Keratinocyte (primary cell): Measurements from ENCODE around the gene HRAS. TPM values are rescaled to one million over a fixed set of nuclear protein-coding genes. Genes with fewer than 3 reads are reported as not detected.

Experiments used
- DNase-seq: peaks from one replicate; pipeline ENCODE4 v3.0.0-alpha.2; 2011; ENCODE audit warnings: low read depth, missing footprints, low spot score
- FAIRE-seq: peaks from 2 replicates; lab custom pipeline; 2011; peaks lifted over from hg19 to GRCh38; lab: Jason Lieb, UNC
- H2AFZ ChIP-seq: 2 replicates; pipeline ENCODE4 v1.6.0; 2012; ENCODE audit warnings: low read length, control low read depth, inconsistent platforms; ENCODE audit not compliant: control insufficient read depth
- H3K27ac ChIP-seq: 2 replicates; pipeline ENCODE4 v1.5.1; 2011; ENCODE audit warnings: low read length; ENCODE audit not compliant: control insufficient read depth, insufficient read depth
- H3K27me3 ChIP-seq: 3 replicates; pipeline ENCODE4 v1.6.0; 2011; ENCODE audit warnings: low read length; ENCODE audit not compliant: control insufficient read depth, insufficient read depth; ENCODE audit errors: extremely low read depth
- H3K36me3 ChIP-seq, 2 experiments: 2 replicates in 1 of 2; 3 replicates in 1 of 2; pipeline ENCODE4 v1.5.1; 2011; ENCODE audit warnings: low read length in 2 of 2, mild to moderate bottlenecking in 1 of 2; ENCODE audit not compliant: control insufficient read depth in 2 of 2, insufficient read depth in 2 of 2; ENCODE audit errors: extremely low read depth in 1 of 2
- H3K4me1 ChIP-seq: 3 replicates; pipeline ENCODE4 v1.5.1; 2011; ENCODE audit warnings: low read length; ENCODE audit not compliant: control insufficient read depth, insufficient read depth; ENCODE audit errors: extremely low read depth
- H3K4me2 ChIP-seq: 3 replicates; pipeline ENCODE4 v1.6.0; 2011; ENCODE audit warnings: low read depth, low read length; ENCODE audit not compliant: control insufficient read depth, insufficient read depth; ENCODE audit errors: extremely low read depth
- H3K4me3 ChIP-seq, 3 experiments: fragments of 200-600 bp in 1 of 3; sonication (generic) in 1 of 3; 2 replicates in 2 of 3; 3 replicates in 1 of 3; pipeline ENCODE4 v1.5.1; 2011 to 2016; ENCODE audit warnings: low read length in 3 of 3, mild to moderate bottlenecking in 3 of 3, control low read depth in 2 of 3, inconsistent platforms in 1 of 3, low read depth in 1 of 3, mixed read lengths in 1 of 3, mixed run types in 1 of 3, moderate library complexity in 1 of 3; ENCODE audit not compliant: control insufficient read depth in 2 of 3, insufficient read depth in 2 of 3; ENCODE audit errors: extremely low read depth in 1 of 3
- H3K79me2 ChIP-seq: 2 replicates; pipeline ENCODE4 v1.6.0; 2012; ENCODE audit warnings: low read length; ENCODE audit not compliant: control insufficient read depth, insufficient read depth
- H3K9ac ChIP-seq: 3 replicates; pipeline ENCODE4 v1.6.0; 2011; ENCODE audit warnings: low read length; ENCODE audit not compliant: control insufficient read depth, insufficient read depth; ENCODE audit errors: extremely low read depth
- H3K9me1 ChIP-seq: 3 replicates; pipeline ENCODE4 v1.6.0; 2011; ENCODE audit warnings: low read length; ENCODE audit not compliant: control insufficient read depth, insufficient read depth; ENCODE audit errors: extremely low read depth
- H3K9me3 ChIP-seq: 2 replicates; pipeline ENCODE4 v1.5.1; 2012; ENCODE audit warnings: low read depth, low read length; ENCODE audit not compliant: control insufficient read depth
- H4K20me1 ChIP-seq: 3 replicates; pipeline ENCODE4 v1.6.0; 2011; ENCODE audit warnings: low read length; ENCODE audit not compliant: control insufficient read depth, insufficient read depth; ENCODE audit errors: extremely low read depth
- EZH2 ChIP-seq: IDR thresholded peaks from one replicate; pipeline ENCODE4 v1.6.1; 2012; ENCODE audit warnings: inconsistent platforms, mild to moderate bottlenecking, low read length, moderate library complexity
- dilution Hi-C: fragments of 300-500 bp; cut with MboI; formaldehyde crosslinking; loops from one replicate; pipeline ENCODE4 v1.7.0; 2020; ENCODE audit warnings: low sequenced_read_pairs; ENCODE audit not compliant: extremely low pct_ligation_motif_present
- polyA plus RNA-seq, 5 experiments: library from polyadenylated mRNA; depleted of rRNA in 3 of 5; stranded (reverse) in 3 of 5; stranded (forward) in 1 of 5; unstranded in 1 of 5; fragments of >200 nt; gene quantifications; 1 replicate in 1 of 5; 2 replicates in 3 of 5; 3 replicates in 1 of 5; pipeline versions ENCODE4 v1.2.1 to v1.2.3, GENCODE V29; 2011 to 2012; ENCODE audit warnings: missing spikeins in 2 of 5, low read depth in 1 of 5, low replicate concordance in 1 of 5
- TF ChIP-seq, protein P1 (sequence below), 3 experiments: IDR thresholded peaks in 1 of 3; conservative IDR thresholded peaks in 1 of 3; optimal IDR thresholded peaks in 1 of 3; 2 replicates in 2 of 3; 3 replicates in 1 of 3; pipeline versions ENCODE3 to v1.5.1; 2011; ENCODE audit warnings: low read length in 3 of 3, mild to moderate bottlenecking in 3 of 3, moderate library complexity in 2 of 3, control low read depth in 1 of 3, inconsistent platforms in 1 of 3; ENCODE audit not compliant: insufficient read depth in 2 of 3; ENCODE audit errors: extremely low read depth in 1 of 3

HRAS gene
- polyA plus RNA-seq, 1 donor (not counting 4 experiments of a cell fraction or from before 2014, with no cell fraction given) = 112 TPM

DNA sequence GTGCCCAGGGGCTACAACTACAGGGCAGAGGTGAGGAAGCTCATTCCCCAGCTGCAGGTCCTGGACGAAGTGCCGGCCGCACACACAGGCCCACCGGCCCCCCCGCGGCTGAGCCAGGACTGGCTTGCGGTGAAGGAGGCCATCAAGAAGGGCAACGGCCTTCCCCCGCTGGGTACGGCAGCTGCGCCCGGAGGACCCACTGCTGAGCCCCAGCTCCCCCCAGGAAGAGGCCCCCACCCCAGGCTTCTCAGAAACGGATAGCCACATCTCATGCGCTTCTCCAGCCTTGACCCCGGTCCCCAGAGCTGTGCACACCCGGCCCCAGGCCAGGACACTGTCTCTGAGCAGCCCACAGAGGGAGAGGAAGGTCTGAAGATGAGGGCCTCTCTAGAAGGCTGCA is 15.8 kb upstream of the HRAS start:
- TF ChIP-seq EZH2 = no peak
- Histone ChIP-seq H3K4me1 (no peaks in the 10 kb centered on the region), H3K4me3 (no peak overlapping the region), H3K36me3 (no peaks in the 10 kb centered on the region), H3K4me2 (no peak overlapping the region), H3K9ac (no peak overlapping the region), H3K79me2 (no peaks in the 10 kb centered on the region), H4K20me1 (no peaks in the 10 kb centered on the region), H3K27ac (no peak overlapping the region), H2AFZ (no peak overlapping the region), H3K27me3 (peaks cover 20% of the 10 kb centered on the region), H3K9me1 (no peaks in the 10 kb centered on the region), H3K9me3 (no peaks in the 10 kb centered on the region)
- no peak for FAIRE-seq
- no peak for DNase-seq
- dilution Hi-C loops = no loop called here

DNA sequence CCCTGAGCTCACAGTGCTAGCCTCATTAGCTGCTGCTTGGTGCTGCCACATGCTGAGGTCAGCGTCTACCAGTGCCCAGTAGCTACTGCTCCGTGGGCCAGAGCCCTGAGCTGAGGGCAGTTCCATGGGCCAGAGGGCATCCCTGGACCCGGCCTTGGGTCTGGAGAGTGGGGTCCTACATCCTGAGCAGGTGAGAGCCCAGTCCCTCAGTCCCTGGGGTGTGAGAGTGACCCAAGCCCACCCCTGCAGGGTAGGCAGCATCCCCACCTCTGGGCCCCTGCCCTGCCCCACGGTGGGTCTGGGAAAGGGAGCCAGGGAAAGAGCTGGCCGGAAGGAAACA is 15.3 kb upstream of the HRAS start:
- Histone ChIP-seq H3K27me3 (peaks cover 15% of the 10 kb centered on the region), H3K4me1 (no peaks in the 10 kb centered on the region), H3K36me3 (no peaks in the 10 kb centered on the region), H4K20me1 (no peaks in the 10 kb centered on the region), H3K79me2 (no peaks in the 10 kb centered on the region), H3K9me3 (no peaks in the 10 kb centered on the region), H3K9ac (no peak overlapping the region), H2AFZ (no peak overlapping the region), H3K9me1 (no peaks in the 10 kb centered on the region), H3K27ac (no peak overlapping the region), H3K4me2 (no peak overlapping the region), H3K4me3 (no peak overlapping the region)
- no peak for TF ChIP-seq EZH2
- TF ChIP-seq, protein P1, sequence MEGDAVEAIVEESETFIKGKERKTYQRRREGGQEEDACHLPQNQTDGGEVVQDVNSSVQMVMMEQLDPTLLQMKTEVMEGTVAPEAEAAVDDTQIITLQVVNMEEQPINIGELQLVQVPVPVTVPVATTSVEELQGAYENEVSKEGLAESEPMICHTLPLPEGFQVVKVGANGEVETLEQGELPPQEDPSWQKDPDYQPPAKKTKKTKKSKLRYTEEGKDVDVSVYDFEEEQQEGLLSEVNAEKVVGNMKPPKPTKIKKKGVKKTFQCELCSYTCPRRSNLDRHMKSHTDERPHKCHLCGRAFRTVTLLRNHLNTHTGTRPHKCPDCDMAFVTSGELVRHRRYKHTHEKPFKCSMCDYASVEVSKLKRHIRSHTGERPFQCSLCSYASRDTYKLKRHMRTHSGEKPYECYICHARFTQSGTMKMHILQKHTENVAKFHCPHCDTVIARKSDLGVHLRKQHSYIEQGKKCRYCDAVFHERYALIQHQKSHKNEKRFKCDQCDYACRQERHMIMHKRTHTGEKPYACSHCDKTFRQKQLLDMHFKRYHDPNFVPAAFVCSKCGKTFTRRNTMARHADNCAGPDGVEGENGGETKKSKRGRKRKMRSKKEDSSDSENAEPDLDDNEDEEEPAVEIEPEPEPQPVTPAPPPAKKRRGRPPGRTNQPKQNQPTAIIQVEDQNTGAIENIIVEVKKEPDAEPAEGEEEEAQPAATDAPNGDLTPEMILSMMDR (optimal IDR thresholded peaks at IDR 0.05 in 1 of 3, IDR thresholded peaks at IDR 0.05 in 1 of 3, conservative IDR thresholded peaks at IDR 0.05 in 1 of 3; ENCODE audit: extremely low read depth in 1 of 3, insufficient read depth in 2 of 3, low read length in 3 of 3) = no peak
- no peak for DNase-seq
- no peak for FAIRE-seq
- dilution Hi-C loops = no loop called here

DNA sequence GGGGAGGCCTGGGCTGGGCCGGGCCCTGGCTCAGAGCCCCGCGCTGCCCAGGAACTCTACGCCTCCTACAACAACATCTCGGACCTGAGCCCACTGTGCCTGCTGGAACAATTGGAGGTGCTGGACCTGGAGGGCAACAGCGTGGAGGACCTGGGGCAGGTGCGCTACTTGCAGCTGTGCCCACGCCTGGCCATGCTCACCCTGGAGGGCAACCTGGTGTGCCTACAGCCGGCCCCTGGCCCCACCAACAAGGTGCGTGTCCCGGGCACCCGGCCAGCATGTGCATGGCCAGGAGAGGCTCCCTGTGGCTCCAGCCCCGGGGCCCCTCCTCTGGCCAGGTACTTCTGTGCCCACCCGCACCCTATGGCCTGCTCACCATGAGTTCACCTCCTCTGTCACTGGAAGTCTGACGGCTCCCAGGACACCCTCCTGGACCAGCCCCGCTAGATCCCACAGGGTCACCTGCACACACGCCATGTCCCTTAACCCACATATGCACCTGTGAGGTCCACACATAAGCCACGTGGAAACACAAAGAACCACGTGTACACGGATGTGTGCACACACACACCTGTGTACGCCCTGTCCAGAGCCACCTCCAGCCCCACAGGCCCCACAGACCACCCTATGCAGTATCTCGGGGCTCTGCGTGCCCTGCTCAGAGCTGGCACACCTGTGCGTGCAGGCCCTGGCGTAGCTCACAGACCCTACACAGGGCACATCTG is 14.8 kb upstream of the HRAS start:
- Histone ChIP-seq H3K9ac (no peak overlapping the region), H3K4me3 (no peak overlapping the region), H3K9me3 (no peaks in the 10 kb centered on the region), H2AFZ (no peak overlapping the region), H4K20me1 (no peaks in the 10 kb centered on the region), H3K27me3 (peaks cover 11% of the 10 kb centered on the region), H3K36me3 (no peaks in the 10 kb centered on the region), H3K79me2 (no peaks in the 10 kb centered on the region), H3K4me1 (no peaks in the 10 kb centered on the region), H3K9me1 (no peaks in the 10 kb centered on the region), H3K27ac (no peak overlapping the region), H3K4me2 (no peak overlapping the region)
- FAIRE-seq = no peak
- dilution Hi-C loops = no loop called here
- no peak for DNase-seq
- TF ChIP-seq, protein P1 (optimal IDR thresholded peaks at IDR 0.05 in 1 of 3, IDR thresholded peaks at IDR 0.05 in 1 of 3, conservative IDR thresholded peaks at IDR 0.05 in 1 of 3; ENCODE audit: extremely low read depth in 1 of 3, insufficient read depth in 2 of 3, low read length in 3 of 3) = no peak
- no peak for TF ChIP-seq EZH2
